H9 (cell line): Measurements from ENCODE around the gene SRGAP1. TPM values are rescaled to one million over a fixed set of nuclear protein-coding genes. Genes with fewer than 3 reads are reported as not detected.

Experiments used
- DNase-seq: peaks from one replicate; pipeline ENCODE4 v3.0.0-alpha.2; 2017
- H2AFZ ChIP-seq: one replicate; pipeline ENCODE4 v1.6.1; 2013; ENCODE audit warnings: mild to moderate bottlenecking, low read length, control low read depth, moderate library complexity
- H2AK5ac ChIP-seq: 2 replicates; pipeline ENCODE4 v1.6.1; 2013; ENCODE audit warnings: low read length, control low read depth, mixed read lengths; ENCODE audit not compliant: insufficient read length
- H2BK120ac ChIP-seq: one replicate; pipeline ENCODE4 v1.6.1; 2013; ENCODE audit warnings: low read depth, mild to moderate bottlenecking, low read length, control low read depth, inconsistent platforms; ENCODE audit not compliant: poor library complexity, severe bottlenecking
- H2BK12ac ChIP-seq: 2 replicates; pipeline ENCODE4 v1.6.1; 2013; ENCODE audit warnings: low read length, control low read depth, mixed read lengths, low read depth; ENCODE audit not compliant: insufficient read length
- H2BK15ac ChIP-seq: 2 replicates; pipeline ENCODE4 v1.6.1; 2013; ENCODE audit warnings: low read depth, low read length, control low read depth
- H2BK20ac ChIP-seq: one replicate; pipeline ENCODE4 v1.6.1; 2013; ENCODE audit warnings: low read depth, mild to moderate bottlenecking, low read length, control low read depth, inconsistent platforms; ENCODE audit not compliant: poor library complexity, severe bottlenecking
- H2BK5ac ChIP-seq: 2 replicates; pipeline ENCODE4 v1.6.1; 2013; ENCODE audit warnings: low read length, control low read depth, mixed read lengths; ENCODE audit not compliant: insufficient read length
- H3K14ac ChIP-seq: 2 replicates; pipeline ENCODE4 v1.6.1; 2013; ENCODE audit warnings: low read length, control low read depth; ENCODE audit not compliant: insufficient read depth
- H3K18ac ChIP-seq: 2 replicates; pipeline ENCODE4 v1.6.1; 2013; ENCODE audit warnings: low read depth, mild to moderate bottlenecking, mixed read lengths, low read length, control low read depth; ENCODE audit not compliant: insufficient read length
- H3K23ac ChIP-seq: 2 replicates; pipeline ENCODE4 v1.6.1; 2013; ENCODE audit warnings: low read length, control low read depth, mixed read lengths, low read depth; ENCODE audit not compliant: insufficient read length
- H3K23me2 ChIP-seq: 2 replicates; pipeline ENCODE4 v1.6.1; 2013; ENCODE audit warnings: low read depth, mild to moderate bottlenecking, mixed read lengths, low read length, control low read depth; ENCODE audit not compliant: insufficient read length, poor library complexity, severe bottlenecking
- H3K27ac ChIP-seq: 2 replicates; pipeline ENCODE4 v1.5.1; 2013; ENCODE audit warnings: low read length, control low read depth, mixed read lengths, low read depth; ENCODE audit not compliant: insufficient read length
- H3K27me3 ChIP-seq: 2 replicates; pipeline ENCODE4 v1.6.1; 2013; ENCODE audit warnings: low read length, control low read depth, inconsistent platforms; ENCODE audit not compliant: insufficient read depth
- H3K4ac ChIP-seq: 2 replicates; pipeline ENCODE4 v1.6.1; 2013; ENCODE audit warnings: low read depth, mild to moderate bottlenecking, control low read depth, inconsistent platforms, low read length, moderate library complexity
- H3K4me1 ChIP-seq: 2 replicates; pipeline ENCODE4 v1.6.1; 2013; ENCODE audit warnings: low read length, control low read depth, inconsistent platforms; ENCODE audit not compliant: insufficient read depth
- H3K4me2 ChIP-seq: 2 replicates; pipeline ENCODE4 v1.6.1; 2013; ENCODE audit warnings: low read length, control low read depth, mixed read lengths; ENCODE audit not compliant: insufficient read length, insufficient read depth
- H3K56ac ChIP-seq: 2 replicates; pipeline ENCODE4 v1.6.1; 2013; ENCODE audit warnings: low read depth, mild to moderate bottlenecking, mixed read lengths, low read length, control low read depth; ENCODE audit not compliant: insufficient read length
- H3K79me1 ChIP-seq: 2 replicates; pipeline ENCODE4 v1.6.1; 2013; ENCODE audit warnings: low read depth, mild to moderate bottlenecking, moderate library complexity, low read length, control low read depth, inconsistent platforms; ENCODE audit not compliant: insufficient read depth, poor library complexity, severe bottlenecking
- H3K79me2 ChIP-seq: 2 replicates; pipeline ENCODE4 v1.6.1; 2013; ENCODE audit warnings: low read length, control low read depth, inconsistent platforms; ENCODE audit not compliant: insufficient read depth
- H3K9ac ChIP-seq: 2 replicates; pipeline ENCODE4 v1.6.1; 2013; ENCODE audit warnings: low read length, control low read depth, mixed read lengths; ENCODE audit not compliant: insufficient read length; ENCODE audit errors: extremely low read depth
- H3K9me3 ChIP-seq: one replicate; pipeline ENCODE4 v1.6.1; 2013; ENCODE audit warnings: low read depth, low read length, inconsistent platforms; ENCODE audit not compliant: control insufficient read depth
- H3T11ph ChIP-seq: one replicate; pipeline ENCODE4 v1.6.1; 2013; ENCODE audit warnings: mild to moderate bottlenecking, low read length, control low read depth, inconsistent platforms
- H4K20me1 ChIP-seq: one replicate; pipeline ENCODE4 v1.6.1; 2013; ENCODE audit not compliant: control insufficient read depth, insufficient read length, insufficient read depth
- H4K5ac ChIP-seq: 2 replicates; pipeline ENCODE4 v1.6.1; 2013; ENCODE audit warnings: low read depth, mild to moderate bottlenecking, mixed read lengths, low read length, control low read depth; ENCODE audit not compliant: insufficient read length
- H4K8ac ChIP-seq: replicated peaks from 2 replicates; pipeline ENCODE4 v1.6.1; 2013; ENCODE audit warnings: low read length, control low read depth, mixed read lengths, low read depth; ENCODE audit not compliant: insufficient read length
- H4K91ac ChIP-seq: 2 replicates; pipeline ENCODE4 v1.6.1; 2013; ENCODE audit warnings: low read depth, mild to moderate bottlenecking, moderate library complexity, mixed read lengths, low read length, control low read depth; ENCODE audit not compliant: insufficient read length
- H3K27ac Mint-ChIP-seq, 3 experiments: 2 replicates in 2 of 3; 3 replicates in 1 of 3; pipeline ENCODE4 v1.8.0; 2020 to 2021; ENCODE audit warnings: mixed read lengths in 3 of 3, mild to moderate bottlenecking in 1 of 3, moderate library complexity in 1 of 3
- H3K27me3 Mint-ChIP-seq: 2 replicates; pipeline ENCODE4 v1.8.0; 2021; ENCODE audit warnings: low read depth, mild to moderate bottlenecking, moderate library complexity, mixed read lengths
- H3K36me3 Mint-ChIP-seq, 3 experiments: 2 replicates in 2 of 3; 3 replicates in 1 of 3; pipeline ENCODE4 v1.8.0; 2020 to 2021; ENCODE audit warnings: low read depth in 3 of 3, mixed read lengths in 3 of 3; ENCODE audit not compliant: insufficient read depth in 1 of 3
- H3K4me1 Mint-ChIP-seq, 2 experiments: 2 replicates each; pipeline ENCODE4 v1.8.0; 2020; ENCODE audit warnings: mixed read lengths in 2 of 2
- H3K4me3 Mint-ChIP-seq, 2 experiments: 2 replicates in 1 of 2; 3 replicates in 1 of 2; pipeline ENCODE4 v1.8.0; 2020 to 2021; ENCODE audit warnings: mild to moderate bottlenecking in 2 of 2, mixed read lengths in 2 of 2, moderate library complexity in 1 of 2
- H3K9me3 Mint-ChIP-seq, 2 experiments: 2 replicates in 1 of 2; 3 replicates in 1 of 2; pipeline ENCODE4 v1.8.0; 2020; ENCODE audit warnings: mild to moderate bottlenecking in 2 of 2, mixed read lengths in 2 of 2, moderate library complexity in 1 of 2
- CTCF ChIP-seq: fragments of 200-600 bp; sonication (generic); conservative IDR thresholded peaks from 3 replicates; pipeline ENCODE4 v1.8.0; 2021; ENCODE audit warnings: antibody characterized with exemption, mild to moderate bottlenecking
- WGBS: extraction: QIAGEN DNeasy Blood & Tissue Kit; methylation state at CpG from one replicate; pipeline ENCODE4 v1.1.7; 2013; ENCODE audit warnings: missing lambda C conversion rate, low lambda C conversion rate, mixed read lengths; ENCODE audit not compliant: insufficient read length; ENCODE audit errors: extremely low coverage; 5-methylcytosine and 5-hydroxymethylcytosine counted together
- total RNA-seq: library from RNA; stranded (reverse); gene quantifications from 2 replicates; pipeline ENCODE4 v1.2.1, GENCODE V29; 2021

SRGAP1 gene
- total RNA-seq, 1 experiment from 2014 or later = 4.8 TPM

GRCh38 chr12:63976902-63977395, 132.4 kb downstream of the SRGAP1 start:
- H2AFZ ChIP-seq = no peak overlapping the region
- no peaks in the 10 kb centered on the region for H3K79me1 ChIP-seq
- H2BK120ac ChIP-seq = no peak overlapping the region
- no peak overlapping the region for H3K14ac ChIP-seq
- no peaks in the 10 kb centered on the region for H3K9me3 ChIP-seq
- no peak overlapping the region for H3K18ac ChIP-seq
- no peak overlapping the region for H2AK5ac ChIP-seq
- H3K4ac ChIP-seq = no peak overlapping the region
- H3K4me1 ChIP-seq = peaks cover 4% of the 10 kb centered on the region; the same call in 1 of the 2 replicates
- no peaks in the 10 kb centered on the region for H3K27me3 ChIP-seq
- no peak overlapping the region for H4K91ac ChIP-seq
- H2BK20ac ChIP-seq = no peak overlapping the region
- H3K56ac ChIP-seq = no peak overlapping the region
- H3T11ph ChIP-seq = no peak overlapping the region
- no peak overlapping the region for H3K27ac ChIP-seq
- H2BK15ac ChIP-seq = no peak overlapping the region
- Mint-ChIP-seq H3K36me3 (no peaks in the 10 kb centered on the region), H3K4me1 (peaks cover 8% of the 10 kb centered on the region in 2 experiments; a peak in 3 of 4 replicates), H3K27me3 (no peaks in the 10 kb centered on the region), H3K4me3 (no peak overlapping the region), H3K9me3 (no peaks in the 10 kb centered on the region), H3K27ac (no peak overlapping the region)
- no peak for TF ChIP-seq CTCF
- no peak for DNase-seq
- no peak overlapping the region for H2BK12ac ChIP-seq
- H3K23me2 ChIP-seq = no peaks in the 10 kb centered on the region
- H3K9ac ChIP-seq = no peak overlapping the region
- no peaks in the 10 kb centered on the region for H3K79me2 ChIP-seq
- H4K8ac ChIP-seq = no peak overlapping the region
- no peak overlapping the region for H3K23ac ChIP-seq
- WGBS = no CpG with 5 or more reads among the region's 4 CpGs
- no peak overlapping the region for H4K5ac ChIP-seq
- no peaks in the 10 kb centered on the region for H4K20me1 ChIP-seq
- H3K4me2 ChIP-seq = no peak overlapping the region
- no peak overlapping the region for H2BK5ac ChIP-seq
